Adrenal gland (tissue), 5 donors: ENCODE measurements around the gene DAPP1.

Experiments used
- POLR2A ChIP-seq, 2 donors: fragments of 450-650 bp; IDR thresholded peaks; one replicate each; pipeline ENCODE4 v1.6.1; 2017; ENCODE audit warnings: antibody characterized with exemption in 2 of 2, mild to moderate bottlenecking in 2 of 2, moderate library complexity in 1 of 2
- TF ChIP-seq, protein P1 (sequence below), 6 experiments: fragments of 450-650 bp in 4 of 6; fragments of 200-600 bp in 2 of 6; sonication (generic) in 1 of 6; IDR thresholded peaks; 1 replicate in 5 of 6; 2 replicates in 1 of 6; pipeline versions ENCODE4 v1.5.1 to v1.8.0; 2016 to 2021; ENCODE audit warnings: antibody characterized with exemption in 6 of 6, mild to moderate bottlenecking in 2 of 6, moderate library complexity in 1 of 6
- donor health status: DM: no; HTN: no; CAD: no.

GRCh38 chr4:99838927-99839326 is 22.3 kb downstream of the DAPP1 start:
- TF ChIP-seq, protein P1, sequence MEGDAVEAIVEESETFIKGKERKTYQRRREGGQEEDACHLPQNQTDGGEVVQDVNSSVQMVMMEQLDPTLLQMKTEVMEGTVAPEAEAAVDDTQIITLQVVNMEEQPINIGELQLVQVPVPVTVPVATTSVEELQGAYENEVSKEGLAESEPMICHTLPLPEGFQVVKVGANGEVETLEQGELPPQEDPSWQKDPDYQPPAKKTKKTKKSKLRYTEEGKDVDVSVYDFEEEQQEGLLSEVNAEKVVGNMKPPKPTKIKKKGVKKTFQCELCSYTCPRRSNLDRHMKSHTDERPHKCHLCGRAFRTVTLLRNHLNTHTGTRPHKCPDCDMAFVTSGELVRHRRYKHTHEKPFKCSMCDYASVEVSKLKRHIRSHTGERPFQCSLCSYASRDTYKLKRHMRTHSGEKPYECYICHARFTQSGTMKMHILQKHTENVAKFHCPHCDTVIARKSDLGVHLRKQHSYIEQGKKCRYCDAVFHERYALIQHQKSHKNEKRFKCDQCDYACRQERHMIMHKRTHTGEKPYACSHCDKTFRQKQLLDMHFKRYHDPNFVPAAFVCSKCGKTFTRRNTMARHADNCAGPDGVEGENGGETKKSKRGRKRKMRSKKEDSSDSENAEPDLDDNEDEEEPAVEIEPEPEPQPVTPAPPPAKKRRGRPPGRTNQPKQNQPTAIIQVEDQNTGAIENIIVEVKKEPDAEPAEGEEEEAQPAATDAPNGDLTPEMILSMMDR (IDR thresholded peaks at IDR 0.05), result no peak
- TF ChIP-seq POLR2A (IDR thresholded peaks at IDR 0.05), result no peak
